ENCODE results near the gene STAT2. TPM values are rescaled to one million over a fixed set of nuclear protein-coding genes. Genes with fewer than 3 reads are reported as not detected.

The STAT2 gene
- total and polyA plus RNA-seq, 2 of the 13 experiments (the other 11 are each of a cell fraction or from before 2014, with no cell fraction given), result 43.5 to 84.6 TPM

GRCh38 chr12:56362130-56363059, 2.5 kb upstream of the STAT2 start, which contains the start of gene APOF (continued):
- TF ChIP-seq, protein P1, sequence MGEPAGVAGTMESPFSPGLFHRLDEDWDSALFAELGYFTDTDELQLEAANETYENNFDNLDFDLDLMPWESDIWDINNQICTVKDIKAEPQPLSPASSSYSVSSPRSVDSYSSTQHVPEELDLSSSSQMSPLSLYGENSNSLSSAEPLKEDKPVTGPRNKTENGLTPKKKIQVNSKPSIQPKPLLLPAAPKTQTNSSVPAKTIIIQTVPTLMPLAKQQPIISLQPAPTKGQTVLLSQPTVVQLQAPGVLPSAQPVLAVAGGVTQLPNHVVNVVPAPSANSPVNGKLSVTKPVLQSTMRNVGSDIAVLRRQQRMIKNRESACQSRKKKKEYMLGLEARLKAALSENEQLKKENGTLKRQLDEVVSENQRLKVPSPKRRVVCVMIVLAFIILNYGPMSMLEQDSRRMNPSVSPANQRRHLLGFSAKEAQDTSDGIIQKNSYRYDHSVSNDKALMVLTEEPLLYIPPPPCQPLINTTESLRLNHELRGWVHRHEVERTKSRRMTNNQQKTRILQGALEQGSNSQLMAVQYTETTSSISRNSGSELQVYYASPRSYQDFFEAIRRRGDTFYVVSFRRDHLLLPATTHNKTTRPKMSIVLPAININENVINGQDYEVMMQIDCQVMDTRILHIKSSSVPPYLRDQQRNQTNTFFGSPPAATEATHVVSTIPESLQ (CRISPR knock-in tag; conservative IDR thresholded peaks at IDR 0.05), result no peak
- TF ChIP-seq MAFF (IDR thresholded peaks at IDR 0.05; ENCODE audit: low read depth, low read length), result no peak
- no peak for TF ChIP-seq ZNF784 (CRISPR knock-in tag; IDR thresholded peaks at IDR 0.05; ENCODE audit: borderline replicate concordance)
- TF ChIP-seq ZNF143 (CRISPR knock-in tag; IDR thresholded peaks at IDR 0.05), result no peak
- no peak for TF ChIP-seq ISX (CRISPR knock-in tag; conservative IDR thresholded peaks at IDR 0.05)
- TF ChIP-seq FIP1L1 (IDR thresholded peaks at IDR 0.05; ENCODE audit: borderline replicate concordance, insufficient read depth, low read depth, low read length), result no peak
- no peak for TF ChIP-seq ZSCAN30 (CRISPR knock-in tag; IDR thresholded peaks at IDR 0.05)
- TF ChIP-seq ELF3 (CRISPR knock-in tag; IDR thresholded peaks at IDR 0.05), result peak; percentile 90
- TF ChIP-seq, protein P2, sequence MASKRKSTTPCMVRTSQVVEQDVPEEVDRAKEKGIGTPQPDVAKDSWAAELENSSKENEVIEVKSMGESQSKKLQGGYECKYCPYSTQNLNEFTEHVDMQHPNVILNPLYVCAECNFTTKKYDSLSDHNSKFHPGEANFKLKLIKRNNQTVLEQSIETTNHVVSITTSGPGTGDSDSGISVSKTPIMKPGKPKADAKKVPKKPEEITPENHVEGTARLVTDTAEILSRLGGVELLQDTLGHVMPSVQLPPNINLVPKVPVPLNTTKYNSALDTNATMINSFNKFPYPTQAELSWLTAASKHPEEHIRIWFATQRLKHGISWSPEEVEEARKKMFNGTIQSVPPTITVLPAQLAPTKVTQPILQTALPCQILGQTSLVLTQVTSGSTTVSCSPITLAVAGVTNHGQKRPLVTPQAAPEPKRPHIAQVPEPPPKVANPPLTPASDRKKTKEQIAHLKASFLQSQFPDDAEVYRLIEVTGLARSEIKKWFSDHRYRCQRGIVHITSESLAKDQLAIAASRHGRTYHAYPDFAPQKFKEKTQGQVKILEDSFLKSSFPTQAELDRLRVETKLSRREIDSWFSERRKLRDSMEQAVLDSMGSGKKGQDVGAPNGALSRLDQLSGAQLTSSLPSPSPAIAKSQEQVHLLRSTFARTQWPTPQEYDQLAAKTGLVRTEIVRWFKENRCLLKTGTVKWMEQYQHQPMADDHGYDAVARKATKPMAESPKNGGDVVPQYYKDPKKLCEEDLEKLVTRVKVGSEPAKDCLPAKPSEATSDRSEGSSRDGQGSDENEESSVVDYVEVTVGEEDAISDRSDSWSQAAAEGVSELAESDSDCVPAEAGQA (IDR thresholded peaks at IDR 0.05; ENCODE audit: low read depth), result no peak
- TF ChIP-seq, protein P2 (CRISPR knock-in tag; IDR thresholded peaks at IDR 0.05; ENCODE audit: borderline replicate concordance), result no peak
- no peak for TF ChIP-seq ATF1 (CRISPR knock-in tag; IDR thresholded peaks at IDR 0.05)
- TF ChIP-seq, protein P3, sequence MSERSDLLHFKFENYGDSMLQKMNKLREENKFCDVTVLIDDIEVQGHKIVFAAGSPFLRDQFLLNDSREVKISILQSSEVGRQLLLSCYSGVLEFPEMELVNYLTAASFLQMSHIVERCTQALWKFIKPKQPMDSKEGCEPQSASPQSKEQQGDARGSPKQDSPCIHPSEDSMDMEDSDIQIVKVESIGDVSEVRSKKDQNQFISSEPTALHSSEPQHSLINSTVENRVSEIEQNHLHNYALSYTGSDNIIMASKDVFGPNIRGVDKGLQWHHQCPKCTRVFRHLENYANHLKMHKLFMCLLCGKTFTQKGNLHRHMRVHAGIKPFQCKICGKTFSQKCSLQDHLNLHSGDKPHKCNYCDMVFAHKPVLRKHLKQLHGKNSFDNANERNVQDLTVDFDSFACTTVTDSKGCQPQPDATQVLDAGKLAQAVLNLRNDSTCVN (CRISPR knock-in tag; IDR thresholded peaks at IDR 0.05; ENCODE audit: borderline replicate concordance), result no peak
- peak; percentile 90 for TF ChIP-seq MED1 (CRISPR knock-in tag; IDR thresholded peaks at IDR 0.05)
- TF ChIP-seq, protein P4, sequence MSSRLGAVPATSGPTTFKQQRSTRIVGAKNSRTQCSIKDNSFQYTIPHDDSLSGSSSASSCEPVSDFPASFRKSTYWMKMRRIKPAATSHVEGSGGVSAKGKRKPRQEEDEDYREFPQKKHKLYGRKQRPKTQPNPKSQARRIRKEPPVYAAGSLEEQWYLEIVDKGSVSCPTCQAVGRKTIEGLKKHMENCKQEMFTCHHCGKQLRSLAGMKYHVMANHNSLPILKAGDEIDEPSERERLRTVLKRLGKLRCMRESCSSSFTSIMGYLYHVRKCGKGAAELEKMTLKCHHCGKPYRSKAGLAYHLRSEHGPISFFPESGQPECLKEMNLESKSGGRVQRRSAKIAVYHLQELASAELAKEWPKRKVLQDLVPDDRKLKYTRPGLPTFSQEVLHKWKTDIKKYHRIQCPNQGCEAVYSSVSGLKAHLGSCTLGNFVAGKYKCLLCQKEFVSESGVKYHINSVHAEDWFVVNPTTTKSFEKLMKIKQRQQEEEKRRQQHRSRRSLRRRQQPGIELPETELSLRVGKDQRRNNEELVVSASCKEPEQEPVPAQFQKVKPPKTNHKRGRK (CRISPR knock-in tag; IDR thresholded peaks at IDR 0.05), result no peak
- TF ChIP-seq JUND (CRISPR knock-in tag; IDR thresholded peaks at IDR 0.05), result no peak
- TF ChIP-seq, protein P5, sequence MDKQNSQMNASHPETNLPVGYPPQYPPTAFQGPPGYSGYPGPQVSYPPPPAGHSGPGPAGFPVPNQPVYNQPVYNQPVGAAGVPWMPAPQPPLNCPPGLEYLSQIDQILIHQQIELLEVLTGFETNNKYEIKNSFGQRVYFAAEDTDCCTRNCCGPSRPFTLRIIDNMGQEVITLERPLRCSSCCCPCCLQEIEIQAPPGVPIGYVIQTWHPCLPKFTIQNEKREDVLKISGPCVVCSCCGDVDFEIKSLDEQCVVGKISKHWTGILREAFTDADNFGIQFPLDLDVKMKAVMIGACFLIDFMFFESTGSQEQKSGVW (CRISPR knock-in tag; IDR thresholded peaks at IDR 0.05; ENCODE audit: borderline replicate concordance), result no peak
